GM23338 (cell line): ENCODE measurements around the gene CES5A.
"Not testable (repeated sequence)": the region's sequence is repeated elsewhere in the genome, so short reads cannot be mapped to it uniquely, and the experiment has no call there.

Source experiments
- CREB1 ChIP-seq: fragments of 250-450 bp; sonication (Bioruptor Pico); IDR thresholded peaks from 2 replicates; pipeline ENCODE4 v1.5.0; 2020; ENCODE audit warnings: low read depth, mild to moderate bottlenecking, moderate library complexity
- CTCF ChIP-seq, 2 experiments: fragments of 200-600 bp in 1 of 2; sonication (generic) in 1 of 2; conservative IDR thresholded peaks; 2 replicates each; pipeline versions ENCODE4 v1.5.1 to v1.6.1; 2016 to 2017; ENCODE audit warnings: antibody characterized with exemption in 2 of 2, low read depth in 2 of 2, mild to moderate bottlenecking in 2 of 2, moderate library complexity in 1 of 2
- EZH2 ChIP-seq: fragments of 200-600 bp; sonication (generic); IDR thresholded peaks from one replicate; pipeline ENCODE4 v1.8.0; 2017; ENCODE audit warnings: antibody characterized with exemption, mild to moderate bottlenecking, low read depth; ENCODE audit not compliant: unreplicated experiment
- EZH2phosphoT487 ChIP-seq: fragments of 200-600 bp; sonication (generic); IDR thresholded peaks from one replicate; pipeline ENCODE4 v1.8.1; 2018; ENCODE audit warnings: antibody characterized with exemption; ENCODE audit not compliant: unreplicated experiment
- JUNB ChIP-seq: IDR thresholded peaks from one replicate; pipeline ENCODE4 v1.6.1; 2016; ENCODE audit warnings: antibody characterized with exemption; ENCODE audit not compliant: unreplicated experiment
- POLR2AphosphoS5 ChIP-seq: IDR thresholded peaks from 2 replicates; pipeline ENCODE4 v1.6.1; 2016; ENCODE audit warnings: antibody characterized with exemption, low read depth
- ZNF331 ChIP-seq: fragments of 250-450 bp; sonication (Bioruptor Pico); IDR thresholded peaks from 2 replicates; pipeline ENCODE4 v1.5.0; 2020; ENCODE audit warnings: low read depth, mild to moderate bottlenecking, moderate library complexity
- ZNF462 ChIP-seq: fragments of 250-450 bp; sonication (Bioruptor Pico); IDR thresholded peaks from 2 replicates; pipeline ENCODE4 v1.5.0; 2020; ENCODE audit warnings: mild to moderate bottlenecking, moderate library complexity

- not testable (repeated sequence) for TF ChIP-seq CTCF (conservative IDR thresholded peaks at IDR 0.05; ENCODE audit: low read depth in 2 of 2); EZH2; EZH2phosphoT487; ZNF331; POLR2AphosphoS5; ZNF462 (CRISPR knock-in tag); JUNB; CREB1 (CRISPR knock-in tag)
Measured at GRCh38 chr16:55857650-55858049, 17.5 kb downstream of the CES5A start.
